Left hindlimb (tissue), 1 donor: ENCODE results near the gene RNF112.

Experiments
- DNase-seq: peaks from one replicate; pipeline ENCODE4 v3.0.0-alpha.2; 2018

The RNF112 gene, protein sequence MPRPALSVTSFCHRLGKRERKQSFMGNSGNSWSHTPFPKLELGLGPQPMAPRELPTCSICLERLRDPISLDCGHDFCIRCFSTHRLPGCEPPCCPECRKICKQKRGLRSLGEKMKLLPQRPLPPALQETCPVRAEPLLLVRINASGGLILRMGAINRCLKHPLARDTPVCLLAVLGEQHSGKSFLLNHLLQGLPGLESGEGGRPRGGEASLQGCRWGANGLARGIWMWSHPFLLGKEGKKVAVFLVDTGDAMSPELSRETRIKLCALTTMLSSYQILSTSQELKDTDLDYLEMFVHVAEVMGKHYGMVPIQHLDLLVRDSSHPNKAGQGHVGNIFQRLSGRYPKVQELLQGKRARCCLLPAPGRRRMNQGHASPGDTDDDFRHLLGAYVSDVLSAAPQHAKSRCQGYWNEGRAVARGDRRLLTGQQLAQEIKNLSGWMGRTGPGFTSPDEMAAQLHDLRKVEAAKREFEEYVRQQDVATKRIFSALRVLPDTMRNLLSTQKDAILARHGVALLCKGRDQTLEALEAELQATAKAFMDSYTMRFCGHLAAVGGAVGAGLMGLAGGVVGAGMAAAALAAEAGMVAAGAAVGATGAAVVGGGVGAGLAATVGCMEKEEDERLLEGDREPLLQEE

DNA sequence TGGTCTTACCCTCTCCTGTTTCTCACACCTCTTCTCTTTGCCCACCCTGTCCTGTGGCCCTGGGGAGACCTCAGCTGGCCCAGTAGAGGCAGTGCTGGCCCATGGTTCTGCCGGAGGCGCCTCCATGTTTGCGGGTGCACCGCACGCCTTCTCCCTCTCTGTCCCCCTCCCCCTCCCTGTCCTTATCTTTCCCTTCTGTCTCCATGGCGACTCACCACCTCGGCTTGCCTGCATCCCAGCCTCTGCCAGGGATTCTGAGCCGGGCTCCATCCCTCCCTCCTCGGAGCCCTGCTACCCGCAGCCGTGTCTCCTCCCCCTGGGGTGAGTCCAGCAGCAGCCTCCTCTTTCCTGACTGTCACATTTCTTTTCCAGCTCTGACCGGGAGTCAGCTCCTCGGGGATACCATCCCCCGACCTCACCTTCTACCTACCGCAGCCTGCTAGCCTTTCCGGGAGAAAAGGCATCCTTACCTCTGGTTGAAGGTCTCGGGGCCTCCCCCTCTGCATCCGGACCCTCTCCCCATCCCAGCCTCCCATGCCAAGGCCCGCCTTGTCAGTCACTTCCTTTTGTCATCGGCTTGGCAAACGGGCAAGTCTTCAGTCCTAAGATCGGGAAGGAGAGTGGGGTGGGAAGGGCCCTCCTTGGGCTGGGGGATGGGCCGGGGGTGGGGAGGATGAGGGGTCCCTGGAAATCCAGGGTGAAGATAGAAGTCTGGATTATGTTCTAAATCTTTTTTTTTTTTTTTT, at the start of gene RNF112:
Gene RNF112 (plus strand): TSS at position 358 of the 746 bp plus-strand sequence. CDS start 177 bp downstream, at position 535.
- DNase-seq, result no peak

DNA sequence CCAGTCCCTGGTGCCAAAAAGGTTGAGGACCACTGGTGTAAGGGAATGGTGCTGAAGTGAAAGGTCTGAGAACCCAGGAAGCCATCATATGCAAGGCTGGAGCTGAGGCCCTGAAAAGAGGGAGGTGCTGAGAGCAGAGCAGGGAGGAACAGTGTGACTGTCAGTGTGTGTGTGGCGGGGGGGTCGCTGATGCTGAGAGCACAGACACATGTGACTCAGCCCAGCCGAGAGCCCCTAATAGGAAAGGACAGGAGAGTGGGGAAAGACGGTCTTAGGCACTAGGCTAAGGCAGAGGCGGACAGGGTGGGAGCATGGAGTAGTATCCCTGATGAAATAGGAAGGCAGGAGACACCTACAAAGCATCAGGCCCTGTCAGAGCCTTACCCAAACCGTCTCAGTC, 49.7 kb upstream of the RNF112 start:
- DNase-seq, result peak; percentile 25

DNA sequence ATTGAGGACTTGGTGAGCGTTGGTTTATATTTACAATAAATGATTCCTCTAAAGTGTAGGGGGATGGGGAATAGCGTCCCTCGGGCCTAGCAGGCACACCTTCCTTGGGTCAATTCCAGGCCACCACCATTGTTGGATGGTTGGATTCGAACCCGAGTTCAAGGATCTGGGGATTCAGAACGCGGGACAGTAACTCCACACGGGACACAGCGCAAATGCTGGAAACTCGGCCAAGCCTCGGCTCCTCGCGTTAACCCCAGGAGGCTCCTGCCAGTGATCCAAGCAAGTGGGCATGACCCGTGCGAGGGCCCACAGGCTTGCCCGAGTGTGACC, 49.1 kb upstream of the RNF112 start:
- no peak for DNase-seq

DNA sequence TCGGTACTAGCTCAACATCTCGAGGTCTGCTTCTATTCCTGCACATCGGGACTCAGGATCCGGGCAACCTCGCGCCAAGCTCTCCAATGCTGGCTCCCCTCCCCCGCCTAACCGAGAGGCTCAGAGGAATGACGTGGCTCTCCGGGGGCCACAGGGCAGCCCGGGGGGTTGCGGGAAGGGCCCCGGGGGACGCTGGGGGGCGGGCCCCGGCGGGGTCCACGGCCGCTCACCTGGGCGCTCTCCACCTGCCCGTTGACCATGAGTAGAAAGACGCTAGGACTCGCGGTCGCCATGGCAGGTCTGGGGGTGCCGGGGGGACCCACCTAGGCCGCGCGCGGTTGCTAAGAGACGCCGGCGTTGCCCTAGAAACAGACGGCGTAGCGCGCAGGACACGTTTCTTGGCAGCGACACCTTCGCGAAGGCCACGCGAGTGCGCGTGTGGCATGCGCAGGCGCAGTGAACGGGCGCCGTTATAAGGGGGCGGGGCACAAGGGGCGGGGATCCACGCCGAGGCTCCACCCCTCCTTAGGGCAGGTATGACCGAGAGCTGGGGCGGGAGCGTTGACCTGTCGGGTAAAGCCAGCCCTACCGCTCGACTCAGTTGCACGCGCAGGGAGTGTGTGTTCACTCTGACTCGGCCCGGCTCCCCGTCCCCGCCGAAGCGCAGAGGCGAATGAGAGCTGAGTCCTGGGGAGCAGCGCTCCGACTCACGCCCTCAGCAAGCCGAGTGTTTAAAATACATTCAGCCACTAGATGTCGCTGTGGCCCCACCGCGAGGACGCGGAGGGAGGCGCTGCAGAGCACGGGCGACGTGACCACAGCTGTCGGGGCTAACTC, 48.5 kb upstream of the RNF112 start, which contains the start of gene B9D1:
Gene B9D1 (minus strand): TSS at position 447 of the 837 bp plus-strand sequence. CDS start 154 bp downstream, at position 293.
- peak; percentile 94 for DNase-seq

DNA sequence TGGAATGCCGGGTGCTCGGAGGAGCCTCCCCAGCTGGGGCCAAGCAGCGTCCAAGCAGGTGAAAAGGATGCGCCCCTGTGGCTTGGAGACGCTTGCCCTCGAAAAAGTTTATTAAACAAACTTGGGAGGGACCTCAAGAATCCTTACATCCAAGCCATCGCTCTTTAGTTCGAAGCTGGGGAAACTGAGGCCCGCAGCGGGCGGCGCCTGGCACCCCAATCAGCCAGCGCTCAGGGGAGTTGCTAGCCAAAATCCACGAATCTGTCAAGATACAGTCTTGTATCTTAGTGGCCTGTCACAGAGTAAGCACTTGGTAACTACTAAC, 48.0 kb upstream of the RNF112 start:
- no peak for DNase-seq

DNA sequence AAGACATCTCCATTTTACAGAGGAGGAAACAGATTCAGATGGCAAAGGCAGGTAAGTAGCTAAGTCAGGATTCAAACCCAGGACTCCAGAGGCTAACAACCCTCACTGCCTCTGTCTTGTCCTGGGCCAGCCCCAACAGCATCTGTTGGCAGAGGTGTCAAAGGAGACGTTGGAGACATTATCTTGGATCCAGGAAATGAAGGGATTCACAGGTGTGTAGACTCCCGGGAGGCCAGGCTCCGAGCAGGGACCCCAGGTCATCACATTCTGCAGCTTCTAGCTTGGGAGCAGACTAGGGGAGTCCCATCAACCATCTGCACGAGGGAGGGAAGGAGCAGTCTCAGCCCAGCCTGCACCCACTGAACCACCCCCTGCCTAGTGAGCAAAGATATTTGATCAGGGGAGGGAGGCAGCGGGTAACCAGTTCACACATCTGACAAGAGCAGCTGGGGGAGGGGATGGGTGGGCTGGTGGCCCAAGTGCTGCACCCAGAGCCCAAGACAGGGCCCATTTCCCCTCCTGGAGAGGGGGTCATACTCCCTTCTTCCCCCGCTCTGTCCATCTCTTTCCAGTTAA, 47.5 kb upstream of the RNF112 start:
- DNase-seq, result peak; percentile 28

DNA sequence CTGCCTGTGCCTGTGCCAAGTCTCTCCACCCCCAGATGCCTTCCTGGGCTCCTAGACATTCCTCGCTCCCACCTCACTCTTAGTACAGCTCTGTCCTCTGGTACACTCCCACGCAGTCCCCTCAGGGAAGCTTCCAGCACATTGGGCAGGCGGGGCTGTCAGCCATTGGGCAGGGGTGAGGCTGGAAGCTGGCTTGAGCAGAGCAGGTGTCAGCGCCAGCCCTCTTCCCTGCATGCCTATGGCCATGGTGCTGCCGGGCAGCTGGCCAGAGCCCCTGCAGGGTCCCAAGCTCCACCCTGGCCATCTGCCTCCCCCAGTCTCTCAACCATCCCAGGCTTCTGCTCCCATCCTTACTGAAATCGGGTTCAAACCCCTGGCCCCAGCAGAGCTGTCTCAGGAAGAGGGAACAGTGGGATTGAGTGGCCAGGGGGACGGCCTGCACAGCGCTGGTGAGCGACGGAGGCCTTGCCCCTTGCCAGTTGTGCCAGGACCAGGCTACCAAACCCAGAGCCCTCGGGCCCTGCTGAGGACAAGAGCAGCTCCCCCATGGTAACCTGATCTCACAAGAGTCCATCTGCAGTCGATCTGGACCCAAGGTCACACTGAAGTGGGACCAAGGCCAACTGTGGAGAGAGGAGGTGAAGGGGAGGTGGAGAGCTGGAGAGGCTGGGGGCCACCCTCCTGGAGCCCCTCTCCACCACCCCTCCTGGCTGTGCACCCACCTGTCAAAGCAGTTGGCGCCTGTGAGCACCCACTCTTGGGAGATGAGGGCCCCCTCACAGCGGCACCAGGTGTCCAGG, 46.1 kb upstream of the RNF112 start:
- DNase-seq, result peak; percentile 59

DNA sequence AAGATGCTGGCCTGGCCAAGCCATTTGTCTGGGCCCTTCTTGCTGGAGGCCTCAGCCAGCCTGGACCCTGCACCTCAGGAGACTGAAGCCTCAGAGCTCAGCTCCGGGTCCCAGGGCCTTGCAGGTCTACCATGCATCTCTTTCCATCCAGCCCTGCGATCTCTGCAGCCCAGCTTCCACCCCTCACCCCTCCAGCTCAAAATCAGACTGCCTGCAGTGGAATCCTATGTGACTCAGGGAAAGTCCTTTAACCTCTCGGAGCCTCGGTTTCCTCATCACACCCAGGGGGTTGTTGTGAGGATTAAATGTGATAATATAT, 45.6 kb upstream of the RNF112 start:
- peak; percentile 13 for DNase-seq

DNA sequence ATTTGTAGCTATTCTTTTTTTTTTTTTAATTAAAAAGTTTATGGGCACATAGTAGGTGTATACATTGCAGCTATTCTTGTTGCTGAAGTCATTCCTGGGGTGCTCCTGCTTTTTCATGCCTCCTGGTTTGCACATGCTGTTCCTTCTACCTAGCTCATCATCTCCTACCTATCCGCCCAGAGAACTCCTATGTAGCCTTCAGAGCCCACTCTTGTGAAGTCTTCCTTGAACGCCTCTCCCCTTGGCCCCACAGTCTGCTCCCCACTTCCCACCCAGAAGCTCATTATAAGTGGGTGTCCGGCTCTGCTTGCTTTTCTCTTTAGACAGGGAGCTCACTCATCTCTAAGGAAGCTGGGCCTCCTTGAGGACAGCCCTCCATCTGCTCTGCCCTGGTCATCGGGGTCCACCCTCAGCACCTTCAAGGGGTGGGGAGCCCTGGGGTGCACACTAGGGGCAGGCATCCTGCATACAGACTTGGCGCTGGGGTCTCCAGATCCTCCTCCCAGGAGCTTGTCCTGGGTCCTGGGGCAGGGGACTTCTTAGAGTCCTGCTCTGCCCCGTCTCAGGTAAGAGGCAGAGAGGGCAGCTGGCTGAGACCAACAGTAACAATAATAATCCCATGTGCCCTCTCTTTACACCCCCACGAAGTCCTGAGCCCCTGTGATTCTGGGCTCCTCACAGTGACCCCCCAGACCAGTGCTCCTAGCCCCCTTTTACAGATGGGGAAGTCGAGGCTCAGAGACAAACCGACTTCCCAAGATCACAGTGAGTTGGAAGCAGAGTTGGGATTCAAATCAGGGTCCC, 45.0 kb upstream of the RNF112 start:
- no peak for DNase-seq

DNA sequence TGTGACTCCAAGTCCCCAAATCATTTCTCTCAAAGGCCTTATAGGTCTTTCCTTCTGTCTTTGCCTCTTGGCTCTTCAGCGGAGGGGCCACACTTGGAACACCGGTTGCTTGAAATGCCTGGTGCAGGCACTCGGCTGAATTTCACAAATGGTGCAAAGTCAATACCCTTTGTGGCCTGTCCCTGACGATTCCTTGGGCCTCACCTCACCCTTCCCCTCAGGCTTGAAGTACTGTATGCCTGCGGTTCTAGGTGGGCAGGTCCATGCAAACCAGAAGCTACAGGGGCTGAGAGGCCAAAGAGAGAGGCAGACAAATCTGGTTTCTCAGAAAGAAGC, 44.4 kb upstream of the RNF112 start:
- DNase-seq, result no peak

DNA sequence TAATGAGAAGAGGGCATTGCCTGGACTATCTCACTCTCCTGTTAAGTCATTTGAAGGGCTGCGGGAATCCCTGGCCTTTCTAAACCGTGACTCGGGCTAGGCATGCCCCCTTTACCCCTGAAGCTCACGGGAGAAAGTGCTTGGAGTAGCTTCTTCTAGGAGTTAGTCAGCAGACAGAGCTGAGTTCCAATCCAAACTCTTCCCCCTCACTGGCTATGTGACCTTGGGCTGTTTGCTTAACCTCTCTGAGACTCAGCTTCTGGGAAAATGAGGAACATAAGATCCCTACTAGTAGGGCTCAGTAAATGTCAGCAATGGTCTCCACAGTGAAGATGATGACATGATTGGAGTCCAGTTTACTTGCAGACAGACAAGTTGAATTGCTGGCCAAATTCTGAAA, 42.8 kb upstream of the RNF112 start:
- no peak for DNase-seq

DNA sequence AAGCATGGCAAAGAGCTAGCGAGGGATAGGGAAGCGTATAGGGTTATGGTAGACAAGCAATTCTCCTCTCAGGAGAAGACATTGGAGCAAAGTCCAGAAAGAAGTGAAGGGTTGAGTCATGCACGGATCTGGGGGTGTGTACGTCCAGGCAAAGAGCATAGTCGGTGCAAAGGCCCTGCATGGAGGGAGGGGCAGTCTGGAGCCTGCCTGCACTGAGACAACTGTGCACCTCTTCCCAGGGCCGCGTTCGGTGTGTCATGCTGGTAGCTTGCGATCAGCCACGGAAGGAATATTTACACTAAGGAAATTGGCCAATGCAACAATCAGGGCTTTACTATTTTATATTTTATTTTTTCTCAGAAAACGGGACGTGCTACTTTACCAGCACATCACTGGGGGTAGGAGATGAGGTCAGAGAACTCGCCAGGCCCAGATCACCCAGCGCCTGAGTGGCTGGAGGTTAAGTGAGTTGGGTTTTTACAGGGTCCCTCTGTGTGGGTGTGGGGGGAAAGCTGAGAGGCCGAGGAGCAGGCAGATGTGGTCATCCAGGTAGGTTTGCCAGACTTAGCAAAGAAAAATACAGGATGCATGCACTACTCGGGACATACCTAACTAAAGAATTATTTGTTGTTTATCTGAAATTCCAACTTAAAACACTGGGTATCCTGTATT, 41.8 kb upstream of the RNF112 start:
- DNase-seq, result no peak

DNA sequence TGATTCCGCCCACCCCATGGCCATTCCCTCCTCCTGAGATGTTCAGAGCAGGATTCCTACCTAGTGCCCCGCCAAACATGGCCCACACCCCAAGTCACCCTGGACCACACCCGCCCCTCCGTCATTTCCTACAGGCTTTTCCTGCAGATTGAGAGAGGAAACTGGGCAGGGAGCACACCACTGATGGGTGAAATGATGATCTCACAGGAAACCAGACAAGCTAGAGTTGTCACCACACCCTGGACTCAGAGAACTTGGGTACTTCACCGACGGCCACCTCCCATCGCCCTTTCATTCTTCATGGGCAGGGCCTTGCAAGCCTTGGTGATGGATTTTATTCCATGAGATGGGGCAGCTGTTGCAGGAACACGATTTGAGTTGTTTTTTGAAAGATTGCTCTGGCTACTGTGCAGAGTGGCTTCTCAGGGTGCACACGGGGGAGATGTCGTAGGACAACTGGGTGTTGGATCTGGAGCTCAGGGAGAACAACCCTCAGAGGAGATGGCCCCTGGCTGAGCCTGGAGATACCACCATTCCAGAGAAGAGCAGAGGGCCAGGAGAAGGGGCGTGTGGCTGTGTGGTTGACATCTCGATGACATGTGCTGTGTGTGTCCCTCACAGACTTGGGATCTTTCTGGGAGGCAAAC, 41.1 kb upstream of the RNF112 start:
- DNase-seq, result peak; percentile 26

DNA sequence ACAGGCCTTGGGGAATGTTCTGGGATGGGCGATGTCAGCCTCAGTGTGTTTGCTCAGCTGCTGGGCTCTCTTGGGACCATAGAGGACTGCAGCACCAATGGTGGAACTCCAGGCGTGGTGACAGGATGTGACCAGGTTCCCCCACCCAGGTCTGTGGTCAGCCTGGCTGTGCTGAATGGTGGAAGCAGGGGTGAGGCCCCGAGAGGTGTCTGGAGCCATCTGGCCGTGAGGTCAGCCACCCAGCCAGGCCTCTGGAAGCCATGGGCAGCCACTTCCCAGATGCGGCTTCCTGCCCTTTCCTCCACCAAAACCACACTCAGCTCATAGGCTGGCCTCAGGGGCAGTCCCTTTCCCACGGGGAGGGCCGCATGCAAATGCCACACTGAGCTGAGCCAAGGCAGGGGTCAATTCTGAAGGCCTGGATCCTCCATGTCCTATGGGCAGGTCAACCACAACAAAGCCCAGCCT, 40.5 kb upstream of the RNF112 start:
- DNase-seq, result peak; percentile 72

DNA sequence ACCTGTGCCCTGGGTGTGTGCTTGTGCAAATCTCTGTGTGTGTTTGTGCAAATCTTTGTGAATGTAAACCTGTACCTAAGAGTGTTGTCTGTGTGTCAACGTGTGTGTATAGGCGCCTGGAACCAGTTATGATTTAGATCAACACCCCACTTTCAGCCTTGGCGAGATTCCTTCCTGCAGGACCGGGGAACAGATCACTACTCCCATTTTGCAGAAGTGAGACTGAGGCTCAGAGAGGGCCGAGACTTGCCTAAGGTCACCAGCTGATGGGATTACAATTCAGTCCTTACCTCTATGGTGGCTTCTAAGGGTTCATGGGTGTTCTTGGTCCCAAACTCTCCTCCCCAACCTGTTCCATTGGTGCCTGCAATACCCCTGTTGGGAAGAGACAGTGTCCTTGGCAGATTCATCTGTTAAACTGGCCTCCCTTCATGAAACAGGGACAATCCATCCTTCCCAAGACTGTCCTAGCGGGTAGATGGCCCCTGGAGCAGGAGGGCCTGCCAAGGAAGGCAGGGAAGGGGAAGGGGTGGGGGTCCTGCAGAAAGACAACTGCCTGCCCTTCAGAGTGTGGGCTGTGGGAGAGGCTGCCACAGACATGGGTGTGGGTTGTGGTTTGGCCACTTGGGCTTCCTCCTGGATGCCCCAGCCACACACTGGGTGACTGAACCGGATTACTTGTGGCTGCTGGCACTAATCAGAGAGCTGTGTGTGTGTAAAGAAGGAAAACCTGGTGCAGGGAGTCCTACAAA, 39.6 kb upstream of the RNF112 start:
- DNase-seq, result no peak

DNA sequence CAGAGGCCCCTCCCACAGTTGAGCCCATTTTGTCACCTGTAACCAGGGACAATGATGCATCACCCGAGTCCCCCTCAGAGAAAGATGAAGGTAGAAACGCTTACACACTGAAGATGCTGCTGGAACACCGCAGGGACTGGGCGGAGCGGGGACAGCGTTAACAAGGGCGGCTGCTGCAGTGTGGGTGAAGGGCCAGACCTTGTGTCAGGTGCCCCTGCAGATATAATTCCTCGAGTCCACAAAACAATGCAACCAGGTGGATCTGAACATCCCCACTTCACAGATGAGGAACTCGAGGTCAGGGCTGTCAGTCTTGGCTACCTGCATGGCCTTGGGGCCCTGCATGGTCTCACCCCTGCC, 39.0 kb upstream of the RNF112 start:
- no peak for DNase-seq

DNA sequence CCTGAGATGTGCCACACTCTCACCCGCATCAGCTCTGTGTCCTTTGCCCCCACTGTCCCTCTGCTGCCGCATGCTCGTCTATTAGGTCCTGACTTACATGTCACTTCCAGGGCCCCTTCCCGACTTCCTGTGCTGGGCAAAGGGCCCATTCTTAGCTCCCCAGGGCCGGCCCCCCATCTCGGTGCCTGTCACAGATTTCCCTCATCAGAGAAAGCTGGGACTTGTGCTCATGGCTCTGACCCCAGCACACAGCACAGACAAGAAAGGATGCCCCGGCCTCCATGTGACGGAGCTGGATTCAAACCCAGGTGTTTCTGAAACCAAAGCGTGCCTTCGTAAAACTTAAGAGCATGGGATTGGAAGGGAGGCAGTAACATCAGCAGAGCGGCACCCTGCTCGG, 38.6 kb upstream of the RNF112 start:
- DNase-seq, result no peak

DNA sequence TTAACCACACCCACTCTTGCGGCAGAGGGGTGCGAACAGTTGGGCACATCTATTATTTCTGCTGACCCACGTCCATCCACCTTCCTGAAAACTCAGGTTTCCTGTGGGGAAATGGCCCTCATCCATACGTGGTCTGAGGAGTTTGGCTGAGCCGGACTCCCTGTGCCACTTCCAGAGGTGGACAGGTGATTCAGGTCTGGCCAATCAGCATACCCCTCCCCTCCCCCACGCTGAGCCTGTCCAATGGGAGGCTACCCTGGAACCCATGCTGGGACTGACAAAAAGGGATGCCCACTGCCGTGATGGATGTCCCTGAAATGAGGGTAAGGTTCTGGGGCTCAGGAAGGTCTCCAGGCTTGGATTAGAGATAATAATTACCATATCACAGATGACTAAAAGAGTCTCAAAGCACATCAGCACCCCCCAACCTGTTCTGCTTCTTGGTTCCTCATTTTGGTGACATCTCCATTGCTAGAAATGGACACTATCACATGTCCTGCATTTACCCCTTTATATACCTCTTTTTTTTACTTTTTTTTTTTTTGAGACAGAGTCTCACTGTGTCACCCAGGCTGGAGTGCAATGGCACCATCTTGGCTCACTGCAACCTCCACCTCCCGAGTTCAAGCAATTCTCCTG, 38.0 kb upstream of the RNF112 start:
- no peak for DNase-seq

DNA sequence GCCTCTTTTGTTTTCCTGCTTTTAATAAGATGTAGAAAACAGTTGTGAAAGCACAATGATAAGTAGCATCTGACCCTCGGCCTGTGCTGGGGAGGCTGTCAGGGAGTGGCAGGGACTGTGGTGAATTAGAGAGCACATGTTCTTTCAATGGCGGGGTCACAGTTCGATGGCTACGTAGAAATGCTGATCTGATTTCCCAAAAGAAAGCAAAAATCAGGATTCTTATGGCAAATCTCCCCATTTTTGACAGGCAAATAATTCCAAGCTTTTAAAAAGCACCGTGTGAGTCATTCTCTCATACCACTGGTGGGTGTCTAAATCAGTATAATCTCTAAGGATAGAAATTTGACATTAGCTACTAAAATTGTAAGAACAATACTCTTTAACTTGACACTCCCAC, 36.9 kb upstream of the RNF112 start:
- DNase-seq, result no peak
